Fibroblast of lung (primary cell): ENCODE data around the gene ID1.

Source experiments
- EZH2 ChIP-seq: IDR thresholded peaks from 2 replicates; pipeline ENCODE4 v1.5.1; 2012; ENCODE audit warnings: low read length, control low read depth, mild to moderate bottlenecking; ENCODE audit errors: missing control alignments
- TF ChIP-seq, protein P1 (sequence below), 2 donors: IDR thresholded peaks in 1 of 2; conservative IDR thresholded peaks in 1 of 2; 1 replicate in 1 of 2; 2 replicates in 1 of 2; pipeline ENCODE4 v1.5.1; 2011 to 2012; ENCODE audit warnings: low read length in 2 of 2, control low read depth in 1 of 2, inconsistent platforms in 1 of 2, low read depth in 1 of 2, mild to moderate bottlenecking in 1 of 2

DNA sequence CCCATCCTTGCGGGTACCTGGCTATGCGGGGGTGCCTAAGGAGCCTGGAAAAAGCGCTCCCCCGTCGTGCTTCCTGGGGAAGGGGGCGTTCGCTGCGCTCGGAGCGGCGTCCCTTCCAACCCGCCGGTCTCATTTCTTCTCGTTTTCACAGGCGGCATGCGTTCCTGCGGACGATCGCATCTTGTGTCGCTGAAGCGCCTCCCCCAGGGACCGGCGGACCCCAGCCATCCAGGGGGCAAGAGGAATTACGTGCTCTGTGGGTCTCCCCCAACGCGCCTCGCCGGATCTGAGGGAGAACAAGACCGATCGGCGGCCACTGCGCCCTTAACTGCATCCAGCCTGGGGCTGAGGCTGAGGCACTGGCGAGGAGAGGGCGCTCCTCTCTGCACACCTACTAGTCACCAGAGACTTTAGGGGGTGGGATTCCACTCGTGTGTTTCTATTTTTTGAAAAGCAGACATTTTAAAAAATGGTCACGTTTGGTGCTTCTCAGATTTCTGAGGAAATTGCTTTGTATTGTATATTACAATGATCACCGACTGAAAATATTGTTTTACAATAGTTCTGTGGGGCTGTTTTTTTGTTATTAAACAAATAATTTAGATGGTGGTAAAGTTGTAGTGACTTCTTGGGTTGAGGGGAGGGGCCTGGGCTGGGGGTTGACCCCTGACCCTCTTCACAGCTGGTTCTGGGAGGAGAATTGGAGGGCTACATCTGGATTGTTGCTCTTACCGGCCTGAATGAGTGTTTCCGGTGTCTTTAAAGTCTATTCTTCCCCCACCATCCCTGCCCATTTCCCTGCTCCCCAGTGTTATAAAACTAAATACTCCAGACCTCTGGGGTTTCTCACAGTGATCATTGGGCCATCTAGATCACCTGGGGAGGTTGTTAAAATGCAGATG, 1.1 kb downstream of the ID1 start:
- TF ChIP-seq, protein P1, sequence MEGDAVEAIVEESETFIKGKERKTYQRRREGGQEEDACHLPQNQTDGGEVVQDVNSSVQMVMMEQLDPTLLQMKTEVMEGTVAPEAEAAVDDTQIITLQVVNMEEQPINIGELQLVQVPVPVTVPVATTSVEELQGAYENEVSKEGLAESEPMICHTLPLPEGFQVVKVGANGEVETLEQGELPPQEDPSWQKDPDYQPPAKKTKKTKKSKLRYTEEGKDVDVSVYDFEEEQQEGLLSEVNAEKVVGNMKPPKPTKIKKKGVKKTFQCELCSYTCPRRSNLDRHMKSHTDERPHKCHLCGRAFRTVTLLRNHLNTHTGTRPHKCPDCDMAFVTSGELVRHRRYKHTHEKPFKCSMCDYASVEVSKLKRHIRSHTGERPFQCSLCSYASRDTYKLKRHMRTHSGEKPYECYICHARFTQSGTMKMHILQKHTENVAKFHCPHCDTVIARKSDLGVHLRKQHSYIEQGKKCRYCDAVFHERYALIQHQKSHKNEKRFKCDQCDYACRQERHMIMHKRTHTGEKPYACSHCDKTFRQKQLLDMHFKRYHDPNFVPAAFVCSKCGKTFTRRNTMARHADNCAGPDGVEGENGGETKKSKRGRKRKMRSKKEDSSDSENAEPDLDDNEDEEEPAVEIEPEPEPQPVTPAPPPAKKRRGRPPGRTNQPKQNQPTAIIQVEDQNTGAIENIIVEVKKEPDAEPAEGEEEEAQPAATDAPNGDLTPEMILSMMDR (conservative IDR thresholded peaks at IDR 0.05 in 1 of 2, IDR thresholded peaks at IDR 0.05 in 1 of 2; ENCODE audit: low read depth in 1 of 2, low read length in 2 of 2), result no peak
- no peak for TF ChIP-seq EZH2
